Stimulated activated naive B cell treated with anti-CD40 and anti-IgM and Interleukin-4, amounts not matched to agents 10 μg/mL and 1 μg/mL and 100 μg/mL, for 72 hours (primary cell): ENCODE results near the gene FCRL2.

Source experiments
- ATAC-seq, 2 donors: fragments of 150-1000 bp; cut with Tn5 transposase; replicated peaks; 2 replicates each; pipeline ENCODE4 v1.10.0; 2021; ENCODE audit warnings: moderate library complexity in 1 of 2
- DNase-seq: peaks from one replicate; pipeline ENCODE4 v3.0.0; 2021
- H3K27ac Mint-ChIP-seq: one replicate; pipeline ENCODE4 v1.8.0; 2022; ENCODE audit warnings: mild to moderate bottlenecking, mixed read lengths
- H3K27me3 Mint-ChIP-seq, 2 donors: one replicate each; pipeline ENCODE4 v1.8.0; 2022; ENCODE audit warnings: mixed read lengths in 2 of 2
- H3K36me3 Mint-ChIP-seq, 2 donors: one replicate each; pipeline ENCODE4 v1.8.0; 2022; ENCODE audit warnings: mixed read lengths in 2 of 2, mild to moderate bottlenecking in 1 of 2
- H3K4me1 Mint-ChIP-seq, 2 donors: one replicate each; pipeline ENCODE4 v1.8.0; 2022; ENCODE audit warnings: mixed read lengths in 2 of 2, mild to moderate bottlenecking in 1 of 2
- H3K4me3 Mint-ChIP-seq, 2 donors: one replicate each; pipeline ENCODE4 v1.8.0; 2022; ENCODE audit warnings: mild to moderate bottlenecking in 2 of 2, mixed read lengths in 2 of 2, moderate library complexity in 1 of 2
- H3K9me3 Mint-ChIP-seq, 2 donors: one replicate each; pipeline ENCODE4 v1.8.0; 2022; ENCODE audit warnings: mixed read lengths in 2 of 2, mild to moderate bottlenecking in 1 of 2

The FCRL2 gene

DNA sequence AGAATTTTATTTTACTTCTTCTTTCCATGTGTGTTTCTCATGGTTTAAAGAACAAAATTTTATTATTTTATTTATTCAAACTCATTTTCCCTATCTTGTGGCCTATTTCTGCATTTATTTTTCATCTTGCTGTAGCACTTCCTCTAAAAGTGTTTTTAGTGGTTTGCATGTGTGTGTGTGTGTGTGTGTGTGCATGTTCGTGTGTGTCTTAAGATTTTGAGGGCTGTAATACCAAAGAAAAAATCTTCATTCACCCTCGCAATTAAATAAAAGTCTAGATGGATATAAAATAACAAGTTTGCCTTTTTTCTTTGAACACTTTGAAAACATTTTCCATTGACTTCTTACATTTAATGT lies 51.7 kb downstream of the FCRL2 start:
- Mint-ChIP-seq H3K27me3 (no peaks in the 10 kb centered on the region), H3K4me3 (peak overlapping the region; percentile 52 to 64), H3K27ac (peak overlapping the region; percentile 98), H3K9me3 (peaks cover 18 to 19% of the 10 kb centered on the region in 2 donors), H3K36me3 (peaks cover 25 to 34% of the 10 kb centered on the region in 2 donors), H3K4me1 (peaks cover 50 to 92% of the 10 kb centered on the region in 2 donors)
- peak; percentile 55 for DNase-seq
- ATAC-seq, result peak; percentile 21 to 31

DNA sequence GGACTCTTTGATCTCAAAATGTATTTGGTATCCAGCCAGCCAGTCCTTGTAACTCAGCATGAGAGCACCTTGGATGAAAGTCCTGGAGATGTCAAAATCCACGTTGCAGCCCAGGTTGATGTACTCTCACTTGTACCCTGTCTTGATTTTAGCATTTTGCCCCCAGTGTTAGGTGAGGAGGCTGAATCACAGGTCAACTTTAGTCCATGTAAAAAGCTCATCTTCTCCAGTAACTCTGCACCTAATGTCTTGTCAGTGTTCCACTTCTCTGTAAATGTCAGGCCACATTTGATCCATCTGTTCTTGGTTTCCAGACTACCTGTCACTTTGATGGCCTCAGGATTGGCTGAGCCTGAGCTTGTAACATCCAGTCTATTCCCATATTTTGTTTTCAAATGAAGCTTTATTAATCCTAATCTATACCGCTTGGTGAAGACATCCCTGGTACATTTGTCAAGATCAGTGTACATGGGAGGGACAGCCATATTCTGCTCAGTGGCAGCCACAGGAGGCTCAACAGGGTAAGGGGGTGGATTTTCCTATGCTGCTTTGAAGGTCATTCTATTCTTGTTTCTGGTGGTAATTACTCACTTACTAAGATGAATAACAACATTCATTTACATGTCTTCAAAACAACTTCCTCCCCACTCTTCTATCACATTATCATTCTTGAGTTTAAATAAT lies 52.3 kb downstream of the FCRL2 start:
- peak overlapping the region; percentile 56 to 59 for H3K4me3 Mint-ChIP-seq
- peak; percentile 74 to 76 for ATAC-seq

DNA sequence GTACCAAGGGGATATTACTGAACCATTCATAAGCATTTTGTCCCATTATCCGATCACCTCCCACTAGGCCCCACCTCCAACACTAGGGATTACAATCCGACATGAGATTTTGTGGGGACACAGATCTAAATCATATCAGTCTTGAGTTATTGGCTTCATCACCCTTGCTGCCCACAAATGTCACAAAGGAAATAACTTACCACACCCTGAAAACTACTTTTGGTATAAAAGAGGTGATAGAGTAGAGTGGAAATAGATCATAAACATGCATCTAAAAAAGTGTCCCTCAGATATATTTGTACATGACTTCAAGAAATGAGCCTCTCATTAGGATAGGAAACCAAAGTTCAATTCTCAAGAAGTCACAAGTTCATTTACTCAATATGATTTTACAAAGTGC lies 53.8 kb downstream of the FCRL2 start:
- Mint-ChIP-seq H3K27me3 (no peaks in the 10 kb centered on the region), H3K4me1 (peaks cover 42 to 75% of the 10 kb centered on the region in 2 donors), H3K4me3 (peak overlapping the region; percentile 14 to 44), H3K9me3 (peaks cover 14 to 15% of the 10 kb centered on the region in 2 donors), H3K36me3 (peaks cover 22 to 34% of the 10 kb centered on the region in 2 donors), H3K27ac (peak overlapping the region; percentile 93)
- DNase-seq, result no peak
- ATAC-seq, result peak; percentile 46 to 61

More for the DNA sequence above, 52.3 kb downstream of the FCRL2 start:
- Mint-ChIP-seq H3K4me1 (peaks cover 50 to 87% of the 10 kb centered on the region in 2 donors), H3K27me3 (no peaks in the 10 kb centered on the region), H3K36me3 (peaks cover 25 to 35% of the 10 kb centered on the region in 2 donors), H3K27ac (peak overlapping the region; percentile 98), H3K9me3 (peaks cover 18% of the 10 kb centered on the region in 2 donors)
- peak; percentile 57 for DNase-seq

- DNase-seq (no peak), ATAC-seq (no peak)
- Mint-ChIP-seq H3K27me3 (no peaks in the 10 kb centered on the region), H3K9me3 (peaks cover 14 to 15% of the 10 kb centered on the region in 2 donors), H3K36me3 (peaks cover 24 to 31% of the 10 kb centered on the region in 2 donors), H3K4me1 (peaks cover 36 to 66% of the 10 kb centered on the region in 2 donors), H3K4me3 (peak overlapping the region in 1 of 2 donors; percentile 17), H3K27ac (peak overlapping the region; percentile 93)
Observed at GRCh38 chr1:157721985-157722384, 54.9 kb downstream of the FCRL2 start.

DNA sequence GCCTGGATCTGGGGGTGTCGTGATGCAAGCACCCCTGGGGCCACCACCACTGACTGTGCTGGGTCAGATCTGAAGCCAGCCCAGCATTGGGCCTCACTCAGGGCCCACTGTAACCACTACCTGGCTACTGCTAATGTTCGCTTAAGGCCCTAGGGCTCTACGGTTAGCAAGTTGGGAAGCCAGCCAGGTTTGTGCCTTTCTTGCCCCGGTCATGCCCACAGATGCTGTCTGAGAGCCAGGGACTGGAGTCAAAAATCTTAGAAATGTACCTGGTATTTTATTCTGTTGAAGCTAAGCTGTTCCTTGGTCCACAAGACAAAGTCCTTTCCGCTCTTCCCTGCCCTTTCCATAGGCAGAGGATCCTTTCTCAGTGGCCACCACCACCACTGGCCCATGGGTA lies 61.2 kb downstream of the FCRL2 start:
- H3K4me3 Mint-ChIP-seq, result no peak overlapping the region
- ATAC-seq, result no peak
- peaks cover under 1 to 3% of the 10 kb centered on the region in 2 donors for H3K9me3 Mint-ChIP-seq
- H3K4me1 Mint-ChIP-seq, result peaks cover 24 to 48% of the 10 kb centered on the region in 2 donors
- H3K27me3 Mint-ChIP-seq, result no peaks in the 10 kb centered on the region
- peaks cover 16 to 20% of the 10 kb centered on the region in 2 donors for H3K36me3 Mint-ChIP-seq
- DNase-seq, result no peak
- H3K27ac Mint-ChIP-seq, result peak overlapping the region; percentile 88

DNA sequence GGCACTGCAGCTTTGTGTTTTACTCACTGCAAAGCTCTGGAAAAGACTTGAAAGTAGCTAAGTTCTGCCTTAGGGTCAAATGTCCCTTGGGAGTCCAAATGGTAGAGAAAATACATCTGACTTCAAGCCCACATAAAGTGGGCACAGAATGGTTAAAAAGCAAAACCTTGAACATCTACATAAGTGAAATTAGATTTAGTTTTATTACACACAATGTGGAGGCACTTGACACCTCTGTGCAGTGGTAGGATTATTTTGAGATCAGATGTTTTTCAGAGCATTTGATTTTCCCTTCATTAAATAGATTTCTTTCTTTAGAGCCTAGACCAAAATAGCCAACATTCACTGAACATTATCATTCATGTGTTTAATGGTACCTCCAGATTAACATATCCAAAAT lies 65.1 kb downstream of the FCRL2 start:
- Mint-ChIP-seq H3K27ac (peak overlapping the region; percentile 70), H3K9me3 (peaks cover 7 to 9% of the 10 kb centered on the region in 2 donors), H3K4me3 (no peak overlapping the region), H3K27me3 (no peaks in the 10 kb centered on the region), H3K4me1 (peaks cover 45 to 81% of the 10 kb centered on the region in 2 donors), H3K36me3 (peaks cover 24 to 35% of the 10 kb centered on the region in 2 donors)
- ATAC-seq (peak; percentile 60 to 63), DNase-seq (no peak)

DNA sequence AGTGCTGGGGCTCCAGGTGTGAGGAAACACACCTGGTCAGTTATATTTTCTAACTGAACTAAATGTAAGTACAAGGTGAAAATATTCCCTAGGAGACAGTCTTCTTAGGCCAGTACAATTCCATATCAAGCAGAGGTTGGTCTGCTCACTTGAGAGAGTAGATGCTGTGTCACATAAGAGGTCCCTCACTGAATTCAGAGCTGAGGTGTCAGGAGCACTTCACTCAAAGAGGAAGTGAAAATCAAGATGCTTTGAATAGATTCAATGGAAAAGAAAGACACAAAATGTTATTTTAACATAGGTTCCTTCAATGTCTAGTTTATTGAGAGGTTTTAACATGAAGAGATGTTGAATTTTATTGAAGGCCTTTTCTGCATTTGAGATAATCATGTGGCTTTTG lies 72.1 kb downstream of the FCRL2 start:
- peak overlapping the region; percentile 47 to 67 for H3K4me3 Mint-ChIP-seq
- H3K27me3 Mint-ChIP-seq, result no peaks in the 10 kb centered on the region
- H3K4me1 Mint-ChIP-seq, result peaks cover 74 to 98% of the 10 kb centered on the region in 2 donors
- peaks cover 11 to 16% of the 10 kb centered on the region in 2 donors for H3K9me3 Mint-ChIP-seq
- H3K27ac Mint-ChIP-seq, result peak overlapping the region; percentile 96
- DNase-seq, result no peak
- H3K36me3 Mint-ChIP-seq, result peaks cover 30 to 46% of the 10 kb centered on the region in 2 donors
- ATAC-seq, result peak; percentile 72 to 74

GRCh38 chr1:157703981-157704380 lies 73.0 kb downstream of the FCRL2 start:
- Mint-ChIP-seq H3K4me1 (peaks cover 74 to 98% of the 10 kb centered on the region in 2 donors), H3K9me3 (peaks cover 9 to 13% of the 10 kb centered on the region in 2 donors), H3K27me3 (no peaks in the 10 kb centered on the region), H3K36me3 (peaks cover 31 to 48% of the 10 kb centered on the region in 2 donors), H3K4me3 (peak overlapping the region; percentile 64), H3K27ac (peak overlapping the region; percentile 96)
- peak; percentile 68 to 78 for ATAC-seq
- DNase-seq, result peak; percentile 39

DNA sequence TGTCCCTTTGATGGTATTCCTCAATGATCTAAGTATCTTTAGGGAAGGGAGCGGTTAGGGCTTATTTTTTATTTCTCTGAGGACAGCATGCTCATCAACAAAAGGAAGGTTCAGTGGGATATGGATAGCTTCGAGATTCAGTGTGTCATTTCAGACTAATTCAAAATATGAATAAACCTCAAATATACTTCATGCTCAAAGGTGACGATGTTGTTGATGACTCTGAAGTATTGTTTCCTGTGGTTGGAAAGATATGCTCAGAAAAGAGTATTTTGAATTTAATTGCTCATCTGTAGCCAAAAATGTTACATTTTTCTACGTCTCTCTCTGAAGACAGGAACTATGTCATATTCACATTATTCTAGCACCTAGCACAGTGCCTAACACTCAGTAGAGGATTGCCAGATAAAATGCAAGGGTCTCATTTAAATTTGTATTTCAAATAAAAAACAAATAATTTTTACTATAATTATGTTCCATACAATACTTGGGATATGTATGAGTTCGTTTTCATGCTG lies 74.6 kb downstream of the FCRL2 start:
- Mint-ChIP-seq H3K4me3 (peak overlapping the region in 1 of 2 donors; percentile 44), H3K27ac (peak overlapping the region; percentile 93), H3K27me3 (no peaks in the 10 kb centered on the region), H3K4me1 (peaks cover 77 to 98% of the 10 kb centered on the region in 2 donors), H3K9me3 (peaks cover 7 to 9% of the 10 kb centered on the region in 2 donors), H3K36me3 (peaks cover 38 to 54% of the 10 kb centered on the region in 2 donors)
- no peak for DNase-seq
- ATAC-seq, result no peak

DNA sequence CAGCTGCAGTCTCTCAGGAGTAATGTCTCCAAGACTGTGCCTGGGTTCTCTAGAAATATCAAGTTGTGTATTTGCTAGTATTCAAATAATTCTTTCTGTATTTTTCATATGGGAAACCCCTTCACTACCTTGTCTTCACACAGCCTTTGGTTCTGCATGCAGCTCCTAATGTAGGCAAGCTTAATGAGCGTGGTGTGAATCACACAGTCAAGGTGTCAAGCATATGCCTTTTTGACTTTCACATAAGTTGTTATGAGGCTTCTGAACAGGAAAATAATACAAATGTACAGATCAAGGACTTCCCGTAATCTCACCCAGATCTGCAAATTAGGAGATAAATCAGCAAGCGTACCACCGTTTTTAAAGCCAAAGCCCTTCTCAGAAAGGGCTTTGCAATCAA lies 76.2 kb downstream of the FCRL2 start, which contains the start of gene FCRL3:
Gene FCRL3 (minus strand): TSS at position 38 of the 400 bp plus-strand sequence. CDS start 280 bp downstream, outside the sequence.
- Mint-ChIP-seq H3K9me3 (peaks cover 3 to 5% of the 10 kb centered on the region in 2 donors), H3K27me3 (no peaks in the 10 kb centered on the region), H3K4me1 (peaks cover 76 to 98% of the 10 kb centered on the region in 2 donors), H3K4me3 (peak within 1 kb of the TSS; percentile 87 to 92), H3K27ac (peak within 1 kb of the TSS; percentile 95), H3K36me3 (peaks cover 52 to 59% of the 10 kb centered on the region in 2 donors)
- DNase-seq, result peak; percentile 49
- ATAC-seq, result peak; percentile 70 to 73

DNA sequence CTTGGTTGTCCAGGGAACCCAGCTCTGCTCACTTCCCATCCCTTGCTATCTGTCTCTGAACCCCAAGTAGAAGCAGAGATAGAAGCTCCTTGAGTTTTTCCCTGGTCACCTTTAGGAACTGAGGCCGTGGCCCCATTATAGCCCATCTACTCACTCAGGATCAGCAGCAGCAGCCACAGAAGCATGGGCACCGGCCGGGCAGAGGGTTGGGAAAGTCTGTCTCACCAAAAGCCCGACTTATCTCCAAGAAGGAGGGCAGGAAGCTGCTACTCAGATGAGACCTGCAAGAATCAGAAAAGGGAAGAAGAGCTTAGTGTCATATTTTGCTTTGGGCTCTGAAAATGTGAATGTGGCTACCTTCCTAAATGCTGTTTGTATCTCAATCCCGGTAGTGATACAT lies 76.6 kb downstream of the FCRL2 start:
- Mint-ChIP-seq H3K27ac (peak overlapping the region; percentile 95), H3K36me3 (peaks cover 56 to 62% of the 10 kb centered on the region in 2 donors), H3K27me3 (no peaks in the 10 kb centered on the region), H3K4me3 (peak overlapping the region; percentile 87 to 92), H3K4me1 (peaks cover 75 to 98% of the 10 kb centered on the region in 2 donors), H3K9me3 (peaks cover 3 to 5% of the 10 kb centered on the region in 2 donors)
- ATAC-seq (peak; percentile 10 to 35), DNase-seq (no peak)

DNA sequence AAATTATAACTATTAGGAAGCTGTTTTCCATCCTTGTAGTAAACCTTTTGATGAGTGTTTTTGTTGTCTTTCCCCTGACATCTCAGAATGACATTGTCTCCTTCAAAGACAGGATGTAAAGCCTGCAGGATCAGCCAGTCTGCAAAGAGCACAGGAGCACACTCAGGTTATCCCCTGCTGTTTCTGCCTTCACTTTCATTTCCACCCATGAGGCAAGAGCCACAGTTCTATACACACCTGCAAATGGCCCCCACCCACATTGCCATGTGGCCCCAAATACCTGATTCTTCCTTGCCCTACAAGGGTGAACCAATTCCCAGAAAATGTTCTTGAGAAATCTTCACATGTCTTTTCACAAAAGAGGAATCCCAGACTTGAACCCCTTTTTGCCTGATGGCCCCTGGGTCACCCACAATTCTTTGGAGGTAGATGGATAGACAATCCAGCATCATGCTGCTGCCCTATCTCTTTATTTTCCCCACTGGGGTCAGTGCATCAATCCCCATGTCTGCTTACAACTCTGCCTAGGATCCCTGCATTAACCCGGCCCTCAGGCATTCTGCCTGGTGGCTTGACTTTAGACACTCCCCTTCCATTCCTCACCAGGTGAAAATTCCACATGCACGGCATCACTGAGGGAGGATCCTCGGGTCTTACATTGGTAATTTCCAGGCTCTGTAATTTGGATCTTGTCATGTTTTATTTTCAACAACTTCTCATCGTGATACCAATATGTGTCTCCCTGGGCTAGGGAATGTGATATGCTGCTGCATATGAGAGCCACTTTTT lies 79.0 kb downstream of the FCRL2 start:
- DNase-seq (no peak), ATAC-seq (peak; percentile 43)
- peaks cover 77 to 98% of the 10 kb centered on the region in 2 donors for H3K4me1 Mint-ChIP-seq
- peaks cover 3 to 11% of the 10 kb centered on the region in 2 donors for H3K9me3 Mint-ChIP-seq
- no peaks in the 10 kb centered on the region for H3K27me3 Mint-ChIP-seq
- H3K27ac Mint-ChIP-seq, result peak overlapping the region; percentile 88
- H3K4me3 Mint-ChIP-seq, result peak overlapping the region; percentile 87 to 92
- H3K36me3 Mint-ChIP-seq, result peaks cover 77 to 78% of the 10 kb centered on the region in 2 donors

DNA sequence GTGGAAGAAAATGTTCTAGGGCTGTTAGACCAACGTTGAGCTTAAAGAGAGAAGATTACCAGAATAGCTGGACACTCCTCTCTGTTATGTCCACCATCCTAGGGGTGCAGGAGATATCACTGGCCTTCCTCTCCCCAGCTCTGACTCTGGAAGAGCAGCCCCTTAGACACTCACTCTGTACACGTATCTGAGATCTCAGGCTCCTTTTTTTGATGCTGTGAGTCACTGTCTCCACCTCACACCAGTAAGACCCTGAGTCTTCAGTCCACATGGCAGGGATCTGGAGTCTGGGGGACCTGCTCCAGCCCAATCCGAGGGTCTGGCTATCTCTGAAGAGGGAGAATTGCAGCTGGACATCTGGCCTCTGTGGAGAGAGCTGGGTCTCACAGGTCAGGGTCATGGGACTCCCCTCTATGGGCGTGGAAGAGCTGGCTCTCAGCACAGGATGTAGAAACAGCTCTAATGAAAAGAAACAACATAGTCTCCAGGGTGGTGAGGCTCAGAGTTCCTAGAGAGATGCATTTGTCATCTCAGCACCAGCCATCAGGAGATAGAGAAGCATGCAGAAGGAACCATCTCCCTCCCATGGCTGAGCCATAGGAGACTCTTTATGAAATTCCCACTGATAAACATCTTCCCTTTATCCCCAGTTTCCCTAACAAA lies 79.8 kb downstream of the FCRL2 start:
- H3K36me3 Mint-ChIP-seq, result peaks cover 74 to 75% of the 10 kb centered on the region in 2 donors
- H3K27ac Mint-ChIP-seq, result peak overlapping the region; percentile 88
- no peak for ATAC-seq
- no peaks in the 10 kb centered on the region for H3K27me3 Mint-ChIP-seq
- H3K9me3 Mint-ChIP-seq, result peaks cover 0 to 9% of the 10 kb centered on the region in 2 donors
- H3K4me1 Mint-ChIP-seq, result peaks cover 72 to 96% of the 10 kb centered on the region in 2 donors
- DNase-seq, result no peak
- H3K4me3 Mint-ChIP-seq, result peak overlapping the region; percentile 87 to 92
